OCI-LY7 (cell line): ENCODE measurements around the gene UNC5B.

Source experiments
- EZH2phosphoT487 ChIP-seq: fragments of 200-600 bp; sonication (generic); IDR thresholded peaks from 2 replicates; pipeline ENCODE4 v1.6.1; 2018; ENCODE audit warnings: low read depth, borderline replicate concordance, mild to moderate bottlenecking, mixed run types, antibody characterized with exemption, low read length, moderate library complexity, mixed read lengths
- TF ChIP-seq, protein P1 (sequence below): fragments of 200-600 bp; sonication (generic); conservative IDR thresholded peaks from 2 replicates; pipeline ENCODE4 v1.5.1; 2014; ENCODE audit warnings: mild to moderate bottlenecking, antibody characterized with exemption, low read length, moderate library complexity, mixed read lengths

DNA sequence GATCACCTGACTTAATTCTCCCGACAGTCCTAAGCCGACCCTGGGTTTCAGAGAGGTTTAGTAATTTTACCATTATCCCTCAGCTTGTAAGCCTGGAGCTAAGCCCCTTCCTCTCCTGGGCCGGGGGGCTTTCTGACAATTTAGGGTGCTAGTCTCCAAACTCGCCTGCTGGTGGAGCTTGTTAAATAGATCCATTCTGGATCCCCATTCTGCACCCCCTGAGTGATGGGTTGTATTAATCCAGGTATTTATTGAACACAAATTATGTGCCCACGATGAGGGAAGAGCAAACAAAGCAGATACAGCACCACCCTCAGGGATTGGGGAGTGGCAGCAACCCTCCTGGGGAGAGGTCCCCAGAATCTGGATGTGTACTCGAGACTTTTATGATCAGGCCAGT, 105.4 kb downstream of the UNC5B start:
- TF ChIP-seq, protein P1, sequence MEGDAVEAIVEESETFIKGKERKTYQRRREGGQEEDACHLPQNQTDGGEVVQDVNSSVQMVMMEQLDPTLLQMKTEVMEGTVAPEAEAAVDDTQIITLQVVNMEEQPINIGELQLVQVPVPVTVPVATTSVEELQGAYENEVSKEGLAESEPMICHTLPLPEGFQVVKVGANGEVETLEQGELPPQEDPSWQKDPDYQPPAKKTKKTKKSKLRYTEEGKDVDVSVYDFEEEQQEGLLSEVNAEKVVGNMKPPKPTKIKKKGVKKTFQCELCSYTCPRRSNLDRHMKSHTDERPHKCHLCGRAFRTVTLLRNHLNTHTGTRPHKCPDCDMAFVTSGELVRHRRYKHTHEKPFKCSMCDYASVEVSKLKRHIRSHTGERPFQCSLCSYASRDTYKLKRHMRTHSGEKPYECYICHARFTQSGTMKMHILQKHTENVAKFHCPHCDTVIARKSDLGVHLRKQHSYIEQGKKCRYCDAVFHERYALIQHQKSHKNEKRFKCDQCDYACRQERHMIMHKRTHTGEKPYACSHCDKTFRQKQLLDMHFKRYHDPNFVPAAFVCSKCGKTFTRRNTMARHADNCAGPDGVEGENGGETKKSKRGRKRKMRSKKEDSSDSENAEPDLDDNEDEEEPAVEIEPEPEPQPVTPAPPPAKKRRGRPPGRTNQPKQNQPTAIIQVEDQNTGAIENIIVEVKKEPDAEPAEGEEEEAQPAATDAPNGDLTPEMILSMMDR, result no peak; the same call in 1 of the 2 replicates
- TF ChIP-seq EZH2phosphoT487, result no peak
